H1 (cell line): Measurements from ENCODE around the gene RFPL3. TPM values are rescaled to one million over a fixed set of nuclear protein-coding genes. Genes with fewer than 3 reads are reported as not detected.

Experiments
- CTCF ChIA-PET: fragments of 300-600 bp; sonication (Branson Sonifier 250); formaldehyde crosslinking; loops from one replicate; lab custom pipeline; 2021; ENCODE audit not compliant: partially characterized antibody; lab: Charles Lee
- POLR2A ChIA-PET: fragments of 300-600 bp; sonication (Branson Sonifier 250); formaldehyde crosslinking; loops from one replicate; lab custom pipeline; 2021; ENCODE audit warnings: inconsistent platforms; ENCODE audit not compliant: partially characterized antibody; lab: Charles Lee
- DNase-seq, 2 experiments: peaks; one replicate each; pipeline versions ENCODE4 v3.0.0 to v3.0.0-alpha.2; 2010 to 2022; ENCODE audit warnings: low spot score in 2 of 2, low read depth in 1 of 2, mixed read lengths in 1 of 2
- FAIRE-seq: peaks from 2 replicates; lab custom pipeline; 2011; peaks lifted over from hg19 to GRCh38; lab: Jason Lieb, UNC
- H2AFZ ChIP-seq: 2 replicates; pipeline ENCODE4 v1.8.1; 2012; ENCODE audit warnings: low read length, inconsistent platforms
- H2AK5ac ChIP-seq: 2 replicates; pipeline ENCODE4 v1.6.1; 2013; ENCODE audit warnings: low read depth, low read length
- H2BK120ac ChIP-seq: replicated peaks from 2 replicates; pipeline ENCODE3; 2013; ENCODE audit warnings: low read depth, low read length, inconsistent platforms
- H2BK12ac ChIP-seq: 2 replicates; pipeline ENCODE4 v1.6.1; 2013; ENCODE audit warnings: low read depth, low read length
- H2BK15ac ChIP-seq: 2 replicates; pipeline ENCODE4 v1.6.1; 2013; ENCODE audit warnings: low read length
- H2BK20ac ChIP-seq: 2 replicates; pipeline ENCODE4 v1.6.1; 2013; ENCODE audit warnings: low read length
- H2BK5ac ChIP-seq: 2 replicates; pipeline ENCODE4 v1.6.1; 2013; ENCODE audit warnings: low read depth, low read length
- H3K14ac ChIP-seq: 2 replicates; pipeline ENCODE4 v1.6.1; 2013; ENCODE audit warnings: inconsistent platforms; ENCODE audit not compliant: insufficient read length
- H3K18ac ChIP-seq: 2 replicates; pipeline ENCODE4 v1.6.1; 2013; ENCODE audit warnings: low read length; ENCODE audit errors: extremely low read depth
- H3K23ac ChIP-seq: 2 replicates; pipeline ENCODE4 v1.6.1; 2013; ENCODE audit warnings: inconsistent platforms; ENCODE audit not compliant: insufficient read length
- H3K23me2 ChIP-seq: 2 replicates; pipeline ENCODE4 v1.6.1; 2013; ENCODE audit warnings: low read depth, low read length
- H3K27ac ChIP-seq: 2 replicates; pipeline ENCODE4 v1.6.1; 2011; ENCODE audit warnings: low read depth, low read length, inconsistent platforms
- H3K27me3 ChIP-seq, 4 experiments: replicated peaks in 1 of 4; 1 replicate in 1 of 4; 2 replicates in 3 of 4; pipeline versions ENCODE4 v1.6.1 to v1.8.1; 2011 to 2013; ENCODE audit warnings: low read length in 3 of 4, mild to moderate bottlenecking in 3 of 4, inconsistent platforms in 2 of 4, mixed read lengths in 2 of 4, moderate library complexity in 1 of 4; ENCODE audit not compliant: control insufficient read depth in 3 of 4, insufficient read depth in 3 of 4; ENCODE audit errors: extremely low read depth in 1 of 4
- H3K36me3 ChIP-seq, 4 experiments: 2 replicates each; pipeline versions ENCODE4 v1.6.1 to v1.8.1; 2011 to 2013; ENCODE audit warnings: mild to moderate bottlenecking in 4 of 4, low read length in 3 of 4, moderate library complexity in 2 of 4, control low read depth in 1 of 4, inconsistent platforms in 1 of 4; ENCODE audit not compliant: insufficient read depth in 4 of 4, control insufficient read depth in 2 of 4
- H3K4ac ChIP-seq: replicated peaks from 2 replicates; pipeline ENCODE3; 2013; ENCODE audit warnings: low read length, low read depth, mixed read lengths, inconsistent platforms; ENCODE audit not compliant: insufficient read length
- H3K4me1 ChIP-seq, 4 experiments: replicated peaks in 1 of 4; 1 replicate in 1 of 4; 2 replicates in 3 of 4; pipeline versions ENCODE4 v1.6.1 to v1.8.1; 2011 to 2013; ENCODE audit warnings: low read length in 3 of 4, inconsistent platforms in 2 of 4, mixed read lengths in 1 of 4; ENCODE audit not compliant: insufficient read depth in 4 of 4, control insufficient read depth in 3 of 4
- H3K4me2 ChIP-seq, 2 experiments: 2 replicates each; pipeline versions ENCODE4 v1.6.1 to v1.8.1; 2011 to 2013; ENCODE audit warnings: low read depth in 2 of 2, low read length in 2 of 2, control low read depth in 1 of 2, inconsistent platforms in 1 of 2, mild to moderate bottlenecking in 1 of 2; ENCODE audit not compliant: insufficient read depth in 1 of 2
- H3K4me3 ChIP-seq, 4 experiments: fragments of 200-600, 300-600 bp in 1 of 4; sonication (generic), shearing (Covaris generic), sonication (Bioruptor Twin) in 1 of 4; 2 replicates each; pipeline versions ENCODE4 v1.5.1 to v1.8.1; 2011 to 2016; ENCODE audit warnings: low read length in 4 of 4, low read depth in 3 of 4, control low read depth in 2 of 4, inconsistent platforms in 2 of 4, mild to moderate bottlenecking in 2 of 4, mixed read lengths in 1 of 4, moderate library complexity in 1 of 4; ENCODE audit not compliant: insufficient read depth in 2 of 4; ENCODE audit errors: extremely low read depth in 1 of 4
- H3K56ac ChIP-seq: replicated peaks from 2 replicates; pipeline ENCODE3; 2013; ENCODE audit warnings: low read depth, mild to moderate bottlenecking, mixed read lengths, low read length, inconsistent platforms; ENCODE audit not compliant: insufficient read length
- H3K79me1 ChIP-seq: 2 replicates; pipeline ENCODE4 v1.6.1; 2013; ENCODE audit warnings: low read depth, low read length, control low read depth
- H3K79me2 ChIP-seq, 2 experiments: 2 replicates each; pipeline versions ENCODE4 v1.6.1 to v1.8.1; 2012 to 2013; ENCODE audit warnings: low read length in 2 of 2, mild to moderate bottlenecking in 2 of 2, inconsistent platforms in 1 of 2; ENCODE audit not compliant: insufficient read depth in 2 of 2, control insufficient read depth in 1 of 2
- H3K9ac ChIP-seq, 4 experiments: replicated peaks in 1 of 4; 1 replicate in 1 of 4; 2 replicates in 3 of 4; pipeline versions ENCODE4 v1.6.1 to v1.8.1; 2011 to 2013; ENCODE audit warnings: low read depth in 3 of 4, low read length in 3 of 4, control low read depth in 2 of 4, mild to moderate bottlenecking in 2 of 4, moderate library complexity in 2 of 4, inconsistent platforms in 1 of 4; ENCODE audit errors: extremely low read depth in 1 of 4
- H3K9me3 ChIP-seq, 2 experiments: 2 replicates each; pipeline versions ENCODE4 v1.6.1 to v1.8.1; 2012 to 2013; ENCODE audit warnings: mild to moderate bottlenecking in 2 of 2, moderate library complexity in 2 of 2, control low read depth in 1 of 2, inconsistent platforms in 1 of 2, low read depth in 1 of 2, low read length in 1 of 2, mixed read lengths in 1 of 2; ENCODE audit not compliant: insufficient read depth in 2 of 2
- H4K20me1 ChIP-seq, 2 experiments: replicated peaks in 1 of 2; 2 replicates each; pipeline versions ENCODE3 to v1.8.1; 2011 to 2013; ENCODE audit warnings: inconsistent platforms in 2 of 2, low read length in 2 of 2, mild to moderate bottlenecking in 1 of 2; ENCODE audit not compliant: insufficient read depth in 2 of 2, control insufficient read depth in 1 of 2
- H4K5ac ChIP-seq: 2 replicates; pipeline ENCODE4 v1.6.1; 2013; ENCODE audit warnings: low read length, low read depth, mixed read lengths, inconsistent platforms; ENCODE audit not compliant: insufficient read length
- H4K8ac ChIP-seq: 2 replicates; pipeline ENCODE4 v1.8.0; 2013; ENCODE audit warnings: mild to moderate bottlenecking, moderate library complexity, low read length, inconsistent platforms; ENCODE audit not compliant: insufficient read depth; ENCODE audit errors: extremely low read depth
- H4K91ac ChIP-seq: replicated peaks from 2 replicates; pipeline ENCODE3; 2013; ENCODE audit warnings: low read length, mixed read lengths, inconsistent platforms; ENCODE audit not compliant: insufficient read length
- BRCA1 ChIP-seq: IDR thresholded peaks from 2 replicates; pipeline ENCODE4 v1.6.1; 2012; ENCODE audit warnings: low read depth, low read length, improper control_type of control experiment
- CBX5 ChIP-seq: fragments of 300-800, 300-1000 bp; sonication (generic); IDR thresholded peaks from 2 replicates; pipeline ENCODE4 v1.7.1; 2016; ENCODE audit warnings: antibody characterized with exemption, low read length, low read depth
- E2F6 ChIP-seq: IDR thresholded peaks from 2 replicates; pipeline ENCODE4 v1.6.1; 2012; ENCODE audit warnings: inconsistent platforms
- EP300 ChIP-seq, 2 experiments: IDR thresholded peaks; 1 replicate in 1 of 2; 2 replicates in 1 of 2; pipeline ENCODE4 v1.6.1; 2011 to 2012; ENCODE audit warnings: low read depth in 2 of 2, low read length in 2 of 2, mild to moderate bottlenecking in 2 of 2, borderline replicate concordance in 1 of 2, inconsistent platforms in 1 of 2, moderate library complexity in 1 of 2
- JUN ChIP-seq: IDR thresholded peaks from 2 replicates; pipeline ENCODE4 v1.6.1; 2011; ENCODE audit warnings: low read depth, mild to moderate bottlenecking, improper control_type of control experiment, low read length
- MAFK ChIP-seq: IDR thresholded peaks from 2 replicates; pipeline ENCODE4 v1.6.1; 2012; ENCODE audit warnings: low read depth, mild to moderate bottlenecking, improper control_type of control experiment, low read length
- POLR2A ChIP-seq, 2 experiments: IDR thresholded peaks; 1 replicate in 1 of 2; 2 replicates in 1 of 2; pipeline ENCODE4 v1.6.1; 2011; ENCODE audit warnings: low read depth in 2 of 2, low read length in 2 of 2, mild to moderate bottlenecking in 2 of 2; ENCODE audit errors: control extremely low read depth in 1 of 2
- RNF2 ChIP-seq: fragments of 200-900, 300-1000 bp; sonication (generic); IDR thresholded peaks from 2 replicates; pipeline ENCODE4 v1.7.1; 2016; ENCODE audit warnings: borderline replicate concordance, low read depth, mild to moderate bottlenecking, antibody characterized with exemption, low read length; ENCODE audit not compliant: poor library complexity, severe bottlenecking; ENCODE audit errors: missing control alignments
- RXRA ChIP-seq: IDR thresholded peaks from 2 replicates; pipeline ENCODE4 v1.6.1; 2011; ENCODE audit warnings: low read depth, mild to moderate bottlenecking, low read length, moderate library complexity; ENCODE audit not compliant: insufficient read depth
- YY1 ChIP-seq: IDR thresholded peaks from 2 replicates; pipeline ENCODE4 v1.6.1; 2011; ENCODE audit warnings: low read depth, mild to moderate bottlenecking, low read length
- WGBS, 2 experiments: shearing (Covaris generic) in 1 of 2; methylation state at CpG; one replicate each; pipeline versions ENCODE4 v1.1.6 to v1.1.7; 2013 to 2015; ENCODE audit warnings: low lambda C conversion rate in 2 of 2, mixed read lengths in 2 of 2, inconsistent platforms in 1 of 2, low coverage in 1 of 2, missing lambda C conversion rate in 1 of 2; ENCODE audit not compliant: insufficient replicate concordance in 2 of 2, insufficient coverage in 1 of 2, insufficient read length in 1 of 2; ENCODE audit errors: extremely low coverage in 1 of 2, missing lambda C conversion rate in 1 of 2; 5-methylcytosine and 5-hydroxymethylcytosine counted together
- polyA plus RNA-seq, 7 experiments: library from polyadenylated mRNA; depleted of rRNA in 3 of 7; stranded (reverse) in 5 of 7; unstranded in 2 of 7; fragments of >200 nt in 5 of 7; fragments of 200-250 nt in 2 of 7; gene quantifications; 1 replicate in 5 of 7; 2 replicates in 1 of 7; 4 replicates in 1 of 7; pipeline versions ENCODE4 v1.2.1 to v1.2.3, GENCODE V29; 2011 to 2013; ENCODE audit warnings: missing spikeins in 2 of 7, mixed read lengths in 2 of 7
- total RNA-seq: library from RNA; stranded (reverse); fragmentation: NEBNext Ultra II Directional; extraction: Animal tissue kit (Norgen Biotek cat#: 25700); gene quantifications from 2 replicates; pipeline ENCODE4 v1.2.1, GENCODE V29; 2021

Gene RFPL3
- total and polyA plus RNA-seq, 2 of the 8 experiments (the other 6 are each of a cell fraction or from before 2014, with no cell fraction given) = 0.08 to 0.24 TPM

DNA sequence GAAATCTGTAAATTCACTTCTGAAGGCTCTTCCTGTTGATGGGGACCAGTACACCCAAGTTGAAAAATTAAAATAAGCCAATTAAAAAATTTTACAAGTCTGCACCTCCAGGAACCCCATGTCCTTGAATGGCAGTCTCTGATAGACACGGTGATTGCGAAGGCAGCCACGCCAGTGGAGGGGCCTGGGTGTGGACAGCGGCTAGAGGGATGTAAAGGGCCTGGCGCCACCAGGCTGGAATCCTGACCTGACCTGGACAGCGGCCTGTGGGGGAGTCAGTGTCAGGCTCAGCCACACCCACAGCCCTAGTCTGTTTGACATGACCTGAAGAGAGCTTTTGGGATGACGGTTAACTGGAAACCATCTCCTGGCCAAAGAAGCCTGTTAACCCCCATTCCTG is 49.5 kb upstream of the RFPL3 start:
- no peak overlapping the region for H2BK5ac ChIP-seq
- no peaks in the 10 kb centered on the region for H3K79me2 ChIP-seq
- no peak overlapping the region for H2BK120ac ChIP-seq
- no peak overlapping the region for H4K8ac ChIP-seq
- FAIRE-seq (no peak), DNase-seq (no peak)
- no peak overlapping the region for H3K4me3 ChIP-seq
- H2AK5ac ChIP-seq = no peak overlapping the region
- no peak overlapping the region for H3K4me2 ChIP-seq
- H3K14ac ChIP-seq = no peak overlapping the region
- H3K23me2 ChIP-seq = no peaks in the 10 kb centered on the region
- no peak overlapping the region for H2AFZ ChIP-seq
- TF ChIP-seq EP300 (IDR thresholded peaks at IDR 0.05; ENCODE audit: borderline replicate concordance in 1 of 2, low read depth in 2 of 2, low read length in 2 of 2) = no peak
- TF ChIP-seq RNF2 = no peak
- TF ChIP-seq E2F6 = no peak
- TF ChIP-seq POLR2A (IDR thresholded peaks at IDR 0.05; ENCODE audit: control extremely low read depth in 1 of 2, low read depth in 2 of 2, low read length in 2 of 2) = no peak
- no peak for TF ChIP-seq JUN
- no peak for TF ChIP-seq BRCA1
- no peak for TF ChIP-seq YY1
- no peak for TF ChIP-seq CBX5
- TF ChIP-seq MAFK = no peak
- no peak for TF ChIP-seq RXRA
- H3K36me3 ChIP-seq = no peaks in the 10 kb centered on the region
- H2BK20ac ChIP-seq = no peak overlapping the region
- H3K4me1 ChIP-seq = peaks cover 0 to 3% (median 0%) of the 10 kb centered on the region in 4 experiments; a peak in 1 of 7 replicates
- CTCF ChIA-PET = interaction anchor here (0.9 to 1.7 kb wide), 3 partner anchors 68 to 103 kb away, joined by 3 to 4 read pairs (median 3); partner anchors contain the start of gene RFPL2
- H4K5ac ChIP-seq = no peak overlapping the region
- H2BK15ac ChIP-seq = no peak overlapping the region
- no peak overlapping the region for H2BK12ac ChIP-seq
- H4K91ac ChIP-seq = no peak overlapping the region
- no peaks in the 10 kb centered on the region for H4K20me1 ChIP-seq
- no peak overlapping the region for H3K9ac ChIP-seq
- no peak overlapping the region for H3K23ac ChIP-seq
- no peak overlapping the region for H3K56ac ChIP-seq
- no peak overlapping the region for H3K27ac ChIP-seq
- H3K9me3 ChIP-seq = no peaks in the 10 kb centered on the region
- POLR2A ChIA-PET = interaction anchor here (1.6 kb wide), 1 partner anchor 18 kb away, joined by 4 read pairs; no protein-coding TSS in a partner anchor
- H3K27me3 ChIP-seq = peaks cover 0 to 2% (median 0%) of the 10 kb centered on the region in 4 experiments; a peak in 1 of 7 replicates
- 94% methylated on average over 7 of the region's 7 CpGs; no CpG with 5 or more reads in 1 of the 2 experiments for WGBS, 2 experiments
- no peak overlapping the region for H3K4ac ChIP-seq
- H3K18ac ChIP-seq = no peak overlapping the region
- no peaks in the 10 kb centered on the region for H3K79me1 ChIP-seq
